ENCODE measurements around the gene TNN.

DNA sequence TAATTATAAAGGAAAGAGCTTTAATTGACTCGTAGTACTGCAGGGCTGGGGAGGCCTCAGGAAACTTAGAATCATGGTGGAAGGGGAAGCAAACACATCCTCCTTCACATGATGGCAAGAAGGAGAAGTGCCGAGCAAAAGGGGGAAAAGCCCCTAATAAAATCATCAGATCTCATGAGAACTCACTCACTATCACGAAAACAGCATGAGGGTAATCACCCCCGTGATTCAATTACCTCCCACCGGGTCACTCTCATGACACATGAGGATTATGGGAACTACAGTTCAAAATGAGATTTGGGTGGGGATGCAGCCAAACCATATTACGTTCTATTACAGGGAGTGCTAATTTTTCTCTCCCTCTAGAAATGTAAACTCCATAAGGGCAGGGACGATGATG is 30.2 kb upstream of the TNN start:
- TF ChIP-seq CTCF (conservative IDR thresholded peaks at IDR 0.05; ENCODE audit: low read depth, low read length) (no peak), EZH2phosphoT487 (IDR thresholded peaks at IDR 0.05; ENCODE audit: borderline replicate concordance, low read length) (no peak)
